GM21529 (cell line): ENCODE measurements around the gene ZNF286A.
"Not testable (repeated sequence)": the region's sequence is repeated elsewhere in the genome, so short reads cannot be mapped to it uniquely, and the experiment has no call there.

Source experiments
- ATAC-seq: cut with Tn5 transposase; IDR thresholded peaks from one replicate; pipeline ENCODE4 v1.9.1; 2021; ENCODE audit not compliant: unreplicated experiment

Gene ZNF286A

DNA sequence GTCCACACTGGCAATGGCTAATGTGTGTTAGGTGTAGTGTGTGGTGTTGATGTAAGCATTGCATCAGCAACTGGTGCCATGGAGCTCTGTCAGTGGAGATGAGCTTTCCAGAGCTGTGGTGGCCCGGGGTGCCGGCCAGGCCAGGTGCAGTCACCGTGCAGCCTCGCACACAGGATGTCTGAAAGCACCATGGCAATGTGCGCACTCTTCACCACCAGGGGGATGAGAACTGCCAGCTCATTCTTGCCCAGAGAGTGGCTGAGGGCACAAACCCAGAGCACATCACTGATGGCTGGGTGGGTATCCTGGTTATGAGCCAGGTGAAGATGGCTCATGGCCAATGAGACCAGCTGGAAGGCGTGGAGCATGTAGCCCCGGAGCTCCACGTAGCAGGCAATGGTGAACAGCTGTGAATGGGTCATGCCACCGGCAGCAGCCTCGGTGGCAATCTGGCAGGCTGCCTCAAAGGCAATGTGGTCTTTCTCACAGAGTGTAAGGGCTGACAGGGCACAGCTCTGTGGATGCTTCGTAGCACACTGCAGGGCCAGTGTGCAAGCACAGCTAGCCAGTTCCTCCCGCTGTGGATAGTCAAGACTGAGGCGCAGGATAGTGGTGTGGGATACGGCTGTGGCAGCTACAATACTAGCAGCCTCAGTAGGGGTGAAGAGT lies 69.4 kb downstream of the ZNF286A start:
- not testable (repeated sequence) for ATAC-seq
